GM19025 (cell line): ENCODE measurements around the gene ZFYVE21.

Source experiments
- ATAC-seq: cut with Tn5 transposase; IDR thresholded peaks from one replicate; pipeline ENCODE4 v1.9.1; 2021; ENCODE audit warnings: mild to moderate bottlenecking, low read depth, moderate library complexity; ENCODE audit not compliant: unreplicated experiment

The ZFYVE21 gene

GRCh38 chr14:103704708-103705107, 10.9 kb upstream of the ZFYVE21 start:
- ATAC-seq: no peak

GRCh38 chr14:103705118-103705503, 10.5 kb upstream of the ZFYVE21 start:
- ATAC-seq: no peak

- ATAC-seq: no peak
Observed at GRCh38 chr14:103705504-103706284, 9.9 kb upstream of the ZFYVE21 start.

DNA sequence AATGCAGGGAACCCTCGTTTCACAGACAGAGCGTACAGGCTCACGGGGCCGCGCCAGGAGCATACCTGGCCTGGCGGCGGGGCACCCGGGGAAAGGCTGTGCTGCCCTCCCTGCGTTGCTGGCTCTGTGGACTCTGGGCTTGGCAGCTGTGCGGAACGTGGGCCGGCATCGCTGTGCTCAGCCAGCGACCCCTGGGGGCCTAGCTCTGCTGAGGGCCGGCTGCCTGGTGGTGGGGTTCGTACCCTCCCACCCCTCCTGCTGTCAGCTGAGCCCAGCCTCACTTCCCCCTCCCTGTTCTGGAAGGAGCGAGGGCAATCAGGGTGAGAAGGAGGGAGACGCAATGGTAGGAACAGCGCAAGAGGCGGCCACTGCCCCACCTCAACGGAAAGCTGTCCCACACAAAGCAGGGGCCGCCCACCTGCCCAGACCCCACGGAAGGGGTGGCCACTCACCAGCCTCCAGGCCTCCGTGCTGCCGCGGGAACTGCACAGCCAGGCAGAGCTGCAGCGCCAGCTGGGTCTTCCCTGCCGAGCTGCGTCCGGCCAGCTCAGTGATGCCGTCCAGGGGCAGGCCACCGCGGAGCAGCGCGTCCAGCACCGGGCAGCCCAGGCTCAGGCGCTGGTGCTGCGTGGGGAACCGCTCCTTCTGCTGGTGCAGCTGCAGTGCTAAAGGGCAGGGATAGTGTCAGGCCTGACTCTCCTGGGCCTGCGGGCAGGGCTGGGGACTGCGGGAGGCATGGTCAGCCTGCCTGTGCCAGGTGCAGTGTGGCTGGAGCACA, 8.9 kb upstream of the ZFYVE21 start:
- ATAC-seq: no peak

- ATAC-seq: no peak
Observed at GRCh38 chr14:103707329-103708263, 8.0 kb upstream of the ZFYVE21 start.

DNA sequence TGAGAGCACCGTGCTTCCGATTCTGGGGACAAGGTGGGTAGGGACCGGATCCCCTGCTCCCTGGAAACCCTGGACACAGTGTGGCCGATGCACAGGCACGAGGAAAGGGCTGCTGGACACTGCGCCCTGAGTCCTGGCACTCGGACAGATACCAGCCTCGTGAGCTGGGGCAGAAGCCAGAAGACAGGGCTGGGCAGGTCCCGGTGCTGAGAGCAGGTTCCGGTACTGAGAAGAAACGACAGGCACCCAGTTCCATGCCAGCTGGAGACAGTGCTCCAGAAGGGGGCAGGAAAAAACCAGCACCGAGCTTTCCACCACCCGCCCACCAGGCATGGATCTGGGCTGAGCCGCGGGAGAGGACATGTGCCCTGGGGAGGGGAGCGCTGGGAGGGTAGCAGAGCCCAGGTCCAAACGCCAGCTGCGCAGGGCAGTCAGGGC, 6.8 kb upstream of the ZFYVE21 start:
- ATAC-seq: no peak

DNA sequence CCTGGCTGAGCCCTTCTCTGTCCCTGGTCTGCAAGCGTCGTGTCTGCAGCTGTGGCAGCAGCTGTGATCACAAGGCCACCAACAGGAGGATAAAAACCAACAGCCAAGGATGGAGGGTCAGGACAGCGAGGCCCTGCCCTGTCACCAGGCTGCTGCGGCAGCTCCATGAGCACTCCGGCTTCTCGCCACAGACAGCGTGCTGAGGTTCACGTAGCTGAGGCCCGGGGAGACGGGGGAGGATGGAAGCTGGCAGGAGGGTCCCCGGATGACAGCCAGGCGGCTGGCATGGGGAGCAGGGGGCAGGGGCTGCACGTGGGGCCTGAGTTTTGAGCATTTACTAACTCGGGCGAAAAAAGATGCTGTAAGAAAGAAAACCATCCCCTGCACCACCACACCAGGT, 5.8 kb upstream of the ZFYVE21 start:
- no peak for ATAC-seq

GRCh38 chr14:103710771-103711377, 4.7 kb upstream of the ZFYVE21 start:
- ATAC-seq: no peak

GRCh38 chr14:103711516-103712431, 3.8 kb upstream of the ZFYVE21 start:
- ATAC-seq: no peak

DNA sequence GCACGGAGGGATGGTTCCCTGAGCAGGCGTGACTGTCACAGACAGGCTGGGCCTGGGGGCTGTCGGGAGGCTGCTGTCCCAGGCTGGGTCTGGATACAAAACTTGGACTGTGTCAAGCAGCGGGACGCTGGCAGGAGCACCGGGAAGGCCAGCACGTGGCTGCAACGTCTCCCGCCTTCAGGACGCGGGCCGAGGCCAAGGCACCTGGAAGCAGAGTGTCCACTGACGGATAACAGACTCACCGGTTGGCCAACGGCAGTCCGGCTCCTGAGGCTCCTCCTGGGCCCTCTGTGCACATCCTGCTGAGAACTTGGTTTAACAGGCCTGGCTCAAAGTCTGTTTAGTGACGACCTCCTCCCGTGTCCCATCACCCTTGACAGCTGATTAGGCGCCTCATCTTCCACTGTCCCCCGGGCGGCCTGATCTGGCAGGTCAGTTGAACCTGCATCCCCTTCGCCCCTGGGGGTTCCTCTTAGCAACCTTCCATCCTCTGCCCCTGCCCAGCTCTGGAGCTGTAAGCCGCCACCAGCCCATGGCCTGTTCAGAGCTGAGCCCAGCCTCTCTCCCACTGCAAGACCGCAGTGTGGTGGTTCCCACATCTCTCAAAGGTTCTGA, 2.9 kb upstream of the ZFYVE21 start:
- ATAC-seq: no peak

- no peak for ATAC-seq
Observed at GRCh38 chr14:103713304-103714062, 2.1 kb upstream of the ZFYVE21 start.

DNA sequence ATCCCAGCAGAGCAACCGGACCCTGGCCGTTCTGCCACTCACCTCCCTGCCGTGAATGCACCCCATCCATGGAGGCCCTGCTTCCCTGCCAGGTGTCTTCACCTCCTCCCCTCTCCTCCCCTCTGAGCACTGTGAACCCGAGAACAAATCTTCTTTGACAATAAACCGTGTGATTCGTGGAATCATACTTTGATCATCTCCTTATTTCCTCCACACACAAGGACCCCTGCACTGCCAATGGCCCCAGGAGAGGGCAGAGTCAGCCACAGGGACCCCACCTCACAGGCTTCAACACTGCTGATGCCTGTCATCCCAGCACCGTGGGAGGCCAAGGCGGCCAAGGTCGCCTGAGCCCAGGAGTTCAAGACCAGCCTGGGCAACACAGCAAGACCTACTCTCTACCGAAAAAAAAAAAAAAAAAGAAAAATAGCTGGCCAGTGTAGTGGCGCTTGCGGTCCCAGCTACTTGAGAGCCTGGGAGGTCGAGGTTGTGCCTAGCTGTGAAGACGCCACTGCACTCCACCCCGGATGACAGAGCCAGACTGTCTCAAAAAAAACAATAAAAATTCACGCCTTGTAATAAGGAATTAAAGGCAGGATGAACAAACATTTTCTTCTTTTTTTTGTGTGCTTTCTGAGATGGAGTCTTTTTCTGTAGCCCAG, 1.4 kb upstream of the ZFYVE21 start:
- ATAC-seq: no peak

DNA sequence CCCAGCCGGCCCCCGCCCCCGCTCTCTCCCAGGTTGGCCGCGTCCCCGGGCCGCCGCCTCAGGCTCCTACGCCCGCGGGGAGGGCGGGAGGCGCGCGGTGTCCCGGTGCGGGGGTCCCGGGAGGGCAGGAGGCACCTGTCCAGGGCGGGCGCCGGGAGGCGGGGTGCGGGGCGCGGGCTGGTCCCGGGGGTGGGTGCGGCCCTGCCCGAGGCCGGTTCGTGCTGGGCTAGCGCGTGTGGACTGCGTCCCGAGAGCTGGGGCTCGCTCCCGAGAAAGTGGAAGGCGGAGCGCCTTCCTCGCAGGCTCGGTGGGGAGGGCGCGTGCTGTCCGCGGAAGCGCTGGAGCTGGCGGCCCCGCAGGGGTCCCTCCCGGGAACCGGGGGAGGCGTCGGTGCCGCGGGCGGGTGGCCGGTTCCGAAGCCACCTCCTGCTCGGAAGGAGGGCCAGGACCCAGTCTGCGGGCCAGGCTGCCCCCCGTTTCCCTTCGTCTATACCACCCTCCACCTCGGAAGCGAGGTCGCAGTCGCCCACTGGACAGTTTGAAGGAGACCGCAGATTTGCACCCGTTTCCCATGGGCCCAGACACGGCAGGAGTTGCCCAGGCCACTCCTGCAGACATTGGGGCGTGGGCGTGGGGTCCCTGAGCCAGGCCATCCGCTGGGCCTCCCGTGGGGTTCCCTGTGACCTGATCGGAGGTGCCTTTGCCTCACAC, 636 bp downstream of the ZFYVE21 start:
- ATAC-seq: no peak

DNA sequence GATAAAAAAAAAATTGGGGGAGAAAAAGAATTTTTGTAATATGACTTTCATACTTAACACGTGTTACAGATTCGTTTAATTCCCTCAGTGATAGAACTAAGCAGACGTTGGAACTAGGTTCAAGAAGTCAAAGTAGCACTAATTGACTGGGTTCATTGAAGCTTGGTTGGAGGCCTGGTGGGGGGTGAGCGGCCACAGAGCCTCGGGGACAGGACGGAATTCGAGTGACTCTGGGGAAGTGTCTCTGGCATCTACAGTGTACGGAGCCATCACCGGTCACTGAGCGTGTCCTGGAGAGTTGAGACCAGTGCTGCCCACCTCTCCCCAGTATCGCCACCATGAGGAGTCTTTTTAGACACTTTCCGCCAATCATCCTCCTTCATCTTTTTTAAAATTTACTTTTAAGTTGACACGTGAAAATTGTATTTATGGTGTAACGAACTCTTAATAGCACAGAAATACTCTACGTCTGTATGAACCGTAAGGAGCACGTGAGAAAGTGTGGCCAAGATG, 1.3 kb downstream of the ZFYVE21 start:
- ATAC-seq: no peak

GRCh38 chr14:103718572-103718971, 3.0 kb downstream of the ZFYVE21 start:
- ATAC-seq: no peak

- ATAC-seq: no peak
Observed at GRCh38 chr14:103719751-103720150, 4.1 kb downstream of the ZFYVE21 start.
